K562 (cell line): Measurements from ENCODE around the gene CCDC15. TPM values are rescaled to one million over a fixed set of nuclear protein-coding genes. Genes with fewer than 3 reads are reported as not detected.
A peak's percentile ranks its signal among the peaks of the same experiment; 100 is the strongest.

Experiments used
- ATF1 ChIP-seq, 2 experiments: fragments of 450-650 bp in 1 of 2; IDR thresholded peaks; 2 replicates each; pipeline ENCODE4 v1.6.1; 2016; ENCODE audit warnings: missing compliant biosample characterization in 1 of 2, missing genetic modification characterization in 1 of 2
- BHLHE40 ChIP-seq: IDR thresholded peaks from 2 replicates; pipeline ENCODE4 v1.6.1; 2011; ENCODE audit warnings: low read length, improper control_type of control experiment
- CBX2 ChIP-seq: fragments of 200-600 bp; sonication (generic); IDR thresholded peaks from one replicate; pipeline ENCODE4 v1.6.1; 2012; ENCODE audit warnings: mild to moderate bottlenecking, low read length, inconsistent platforms; ENCODE audit not compliant: insufficient read depth, poor library complexity, severe bottlenecking
- CEBPG ChIP-seq, 3 experiments: fragments of 200-800 bp in 1 of 3; sonication (Bioruptor generic) in 1 of 3; sonication (generic) in 1 of 3; formaldehyde crosslinking in 1 of 3; IDR thresholded peaks in 2 of 3; conservative IDR thresholded peaks in 1 of 3; 2 replicates each; pipeline versions ENCODE4 v1.6.1 to v1.8.0; 2016 to 2022; ENCODE audit warnings: missing compliant biosample characterization in 2 of 3, missing genetic modification characterization in 2 of 3, mild to moderate bottlenecking in 1 of 3, missing genetic modification reagents in 1 of 3
- GATAD2B ChIP-seq: fragments of 450-650 bp; IDR thresholded peaks from 2 replicates; pipeline ENCODE4 v1.6.1; 2017; ENCODE audit warnings: mild to moderate bottlenecking, borderline replicate concordance
- HDAC1 ChIP-seq, 2 experiments: fragments of 450-650 bp; IDR thresholded peaks; 2 replicates each; pipeline ENCODE4 v1.6.1; 2016 to 2017; ENCODE audit warnings: inconsistent platforms in 1 of 2, mild to moderate bottlenecking in 1 of 2, moderate library complexity in 1 of 2
- KAT8 ChIP-seq: fragments of 450-650 bp; IDR thresholded peaks from 2 replicates; pipeline ENCODE4 v1.6.1; 2016; ENCODE audit warnings: low read depth, mild to moderate bottlenecking
- KDM5B ChIP-seq: fragments of 200-600 bp; sonication (generic); IDR thresholded peaks from 2 replicates; pipeline ENCODE4 v1.6.1; 2012; ENCODE audit warnings: low read depth, mild to moderate bottlenecking, moderate library complexity, low read length, control low read depth, inconsistent platforms; ENCODE audit not compliant: insufficient replicate concordance
- LCOR ChIP-seq: sonication (generic); formaldehyde crosslinking; IDR thresholded peaks from 2 replicates; pipeline ENCODE4 v1.8.0; 2022; ENCODE audit warnings: mild to moderate bottlenecking, missing genetic modification reagents
- MNT ChIP-seq, 2 experiments: fragments of 450-650 bp; conservative IDR thresholded peaks; 2 replicates each; pipeline ENCODE4 v1.6.1; 2017; ENCODE audit warnings: mild to moderate bottlenecking in 2 of 2, moderate library complexity in 2 of 2
- MTA3 ChIP-seq: fragments of 450-650 bp; formaldehyde crosslinking; IDR thresholded peaks from 2 replicates; pipeline ENCODE4 v1.6.1; 2017; ENCODE audit warnings: mild to moderate bottlenecking, borderline replicate concordance
- POLR2A ChIP-seq: fragments of 450-650 bp; conservative IDR thresholded peaks from 2 replicates; pipeline ENCODE4 v1.6.1; 2016
- RBM22 ChIP-seq: fragments of 200-400 bp; formaldehyde crosslinking; IDR thresholded peaks from 2 replicates; pipeline ENCODE4 v1.6.1; 2018; ENCODE audit warnings: low read length, low read depth; ENCODE audit not compliant: poor library complexity, severe bottlenecking
- SMAD1 ChIP-seq: fragments of 150-350 bp; IDR thresholded peaks from 2 replicates; pipeline ENCODE4 v1.6.1; 2014; ENCODE audit warnings: low read length, low read depth; ENCODE audit not compliant: partially characterized antibody
- TRIM24 ChIP-seq, 2 experiments: fragments of 450-650 bp; IDR thresholded peaks; 2 replicates each; pipeline ENCODE4 v1.6.1; 2016
- ZNF134 ChIP-seq: fragments of 250-450 bp; sonication (Bioruptor Pico); conservative IDR thresholded peaks from 2 replicates; pipeline ENCODE4 v1.4.0; 2020
- ZNF311 ChIP-seq: fragments of 250-450 bp; sonication (Bioruptor Pico); IDR thresholded peaks from 2 replicates; pipeline ENCODE4 v1.4.0; 2020; ENCODE audit warnings: mild to moderate bottlenecking, moderate library complexity
- ZNF431 ChIP-seq: sonication (generic); formaldehyde crosslinking; IDR thresholded peaks from 2 replicates; pipeline ENCODE4 v1.8.0; 2022; ENCODE audit warnings: mild to moderate bottlenecking, missing genetic modification reagents
- polyA plus RNA-seq, 8 experiments: library from polyadenylated mRNA; depleted of rRNA in 4 of 8; stranded (reverse) in 5 of 8; unstranded in 3 of 8; fragments of >200 nt; fragmentation: Nextera tagmentation in 2 of 8; fragmentation: Illumina TruSeq in 1 of 8; extraction: Ambion mirVana in 2 of 8; extraction: Trizol in 1 of 8; gene quantifications; 2 replicates each; pipeline versions ENCODE4 v1.2.1 to v1.2.3, GENCODE V29; 2011 to 2014; ENCODE audit warnings: inconsistent platforms in 1 of 8, missing spikeins in 1 of 8
- total RNA-seq, 7 experiments: library from RNA; depleted of rRNA in 6 of 7; stranded (reverse); fragments of >200 nt in 6 of 7; fragmentation: Illumina TruSeq in 2 of 7; extraction: Trizol in 2 of 7; gene quantifications; 2 replicates each; pipeline versions ENCODE4 v1.2.1 to v1.2.3, GENCODE V29; 2011 to 2021; ENCODE audit warnings: low replicate concordance in 1 of 7
- TF ChIP-seq, protein P1 (sequence below): sonication (generic); formaldehyde crosslinking; IDR thresholded peaks from 2 replicates; pipeline ENCODE4 v1.4.0; 2020; ENCODE audit warnings: mild to moderate bottlenecking, missing genetic modification reagents
- TF ChIP-seq, protein P2 (sequence below), 2 experiments: fragments of 150-350 bp in 1 of 2; IDR thresholded peaks; 2 replicates each; pipeline ENCODE4 v1.6.1; 2012 to 2016; ENCODE audit warnings: low read depth in 2 of 2, low read length in 2 of 2, mild to moderate bottlenecking in 1 of 2, moderate library complexity in 1 of 2

Gene CCDC15
- total and polyA plus RNA-seq, 9 of the 15 experiments (the other 6 are each of a cell fraction or from before 2014, with no cell fraction given): 1.9 to 9.2 (median 3.9) TPM

DNA sequence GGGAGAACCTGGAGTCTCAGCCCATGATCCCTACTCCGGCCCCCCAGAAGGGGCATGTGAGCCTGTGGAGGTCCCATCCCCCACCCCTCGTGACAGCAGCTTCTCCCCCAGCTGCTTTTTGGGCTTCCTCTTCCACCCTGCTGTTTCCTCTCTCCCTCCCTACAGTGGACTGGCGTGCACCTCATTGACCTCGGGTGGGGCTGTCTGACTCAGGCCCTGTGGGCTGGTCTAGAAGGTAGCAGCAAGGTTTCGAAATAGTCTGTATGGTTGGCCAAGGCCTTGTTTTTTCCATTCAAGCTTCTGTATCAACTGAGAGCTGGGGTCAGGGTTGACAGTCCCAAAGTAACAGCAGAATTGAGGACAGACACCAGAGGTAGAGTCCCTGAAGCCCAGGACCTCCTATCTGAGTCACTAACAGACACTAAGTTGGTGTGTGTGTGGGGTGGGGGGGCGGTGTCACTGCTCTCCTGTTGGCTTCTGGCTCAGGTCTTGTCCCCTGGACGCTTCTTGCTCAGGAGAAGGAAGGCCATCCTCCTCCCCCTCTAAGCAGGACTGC, 116.8 kb downstream of the CCDC15 start (continued):
- TF ChIP-seq, protein P1, sequence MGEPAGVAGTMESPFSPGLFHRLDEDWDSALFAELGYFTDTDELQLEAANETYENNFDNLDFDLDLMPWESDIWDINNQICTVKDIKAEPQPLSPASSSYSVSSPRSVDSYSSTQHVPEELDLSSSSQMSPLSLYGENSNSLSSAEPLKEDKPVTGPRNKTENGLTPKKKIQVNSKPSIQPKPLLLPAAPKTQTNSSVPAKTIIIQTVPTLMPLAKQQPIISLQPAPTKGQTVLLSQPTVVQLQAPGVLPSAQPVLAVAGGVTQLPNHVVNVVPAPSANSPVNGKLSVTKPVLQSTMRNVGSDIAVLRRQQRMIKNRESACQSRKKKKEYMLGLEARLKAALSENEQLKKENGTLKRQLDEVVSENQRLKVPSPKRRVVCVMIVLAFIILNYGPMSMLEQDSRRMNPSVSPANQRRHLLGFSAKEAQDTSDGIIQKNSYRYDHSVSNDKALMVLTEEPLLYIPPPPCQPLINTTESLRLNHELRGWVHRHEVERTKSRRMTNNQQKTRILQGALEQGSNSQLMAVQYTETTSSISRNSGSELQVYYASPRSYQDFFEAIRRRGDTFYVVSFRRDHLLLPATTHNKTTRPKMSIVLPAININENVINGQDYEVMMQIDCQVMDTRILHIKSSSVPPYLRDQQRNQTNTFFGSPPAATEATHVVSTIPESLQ: no peak
- TF ChIP-seq SMAD1 (no peak), HDAC1 (IDR thresholded peaks at IDR 0.05) (no peak), ATF1 (CRISPR knock-in tag; IDR thresholded peaks at IDR 0.05) (no peak), ATF1 (tag; IDR thresholded peaks at IDR 0.05) (peak; percentile 46; the same call in 1 of the 2 replicates), MNT (conservative IDR thresholded peaks at IDR 0.05) (peak; percentile 60 to 65), ZNF311 (CRISPR knock-in tag) (peak; percentile 15; the same call in 1 of the 2 replicates), ZNF431 (no peak), KAT8 (no peak), BHLHE40 (peak; percentile 78), ZNF134 (peak; percentile 55; the same call in 1 of the 2 replicates), TRIM24 (IDR thresholded peaks at IDR 0.05) (peak; percentile 37 to 70), CEBPG (CRISPR knock-in tag; IDR thresholded peaks at IDR 0.05) (peak; percentile 80), CEBPG (tag; conservative IDR thresholded peaks at IDR 0.05 in 1 of 2, IDR thresholded peaks at IDR 0.05 in 1 of 2) (peak; percentile 79 to 87), POLR2A (peak; percentile 53), MTA3 (peak; percentile 57; the same call in 1 of the 2 replicates), LCOR (CRISPR knock-in tag) (0 out of 2 replicates have a peak, but pooled peaks have one; percentile 53), CBX2 (no peak), RBM22 (no peak), KDM5B (no peak), GATAD2B (peak; percentile 79)
- TF ChIP-seq, protein P2, sequence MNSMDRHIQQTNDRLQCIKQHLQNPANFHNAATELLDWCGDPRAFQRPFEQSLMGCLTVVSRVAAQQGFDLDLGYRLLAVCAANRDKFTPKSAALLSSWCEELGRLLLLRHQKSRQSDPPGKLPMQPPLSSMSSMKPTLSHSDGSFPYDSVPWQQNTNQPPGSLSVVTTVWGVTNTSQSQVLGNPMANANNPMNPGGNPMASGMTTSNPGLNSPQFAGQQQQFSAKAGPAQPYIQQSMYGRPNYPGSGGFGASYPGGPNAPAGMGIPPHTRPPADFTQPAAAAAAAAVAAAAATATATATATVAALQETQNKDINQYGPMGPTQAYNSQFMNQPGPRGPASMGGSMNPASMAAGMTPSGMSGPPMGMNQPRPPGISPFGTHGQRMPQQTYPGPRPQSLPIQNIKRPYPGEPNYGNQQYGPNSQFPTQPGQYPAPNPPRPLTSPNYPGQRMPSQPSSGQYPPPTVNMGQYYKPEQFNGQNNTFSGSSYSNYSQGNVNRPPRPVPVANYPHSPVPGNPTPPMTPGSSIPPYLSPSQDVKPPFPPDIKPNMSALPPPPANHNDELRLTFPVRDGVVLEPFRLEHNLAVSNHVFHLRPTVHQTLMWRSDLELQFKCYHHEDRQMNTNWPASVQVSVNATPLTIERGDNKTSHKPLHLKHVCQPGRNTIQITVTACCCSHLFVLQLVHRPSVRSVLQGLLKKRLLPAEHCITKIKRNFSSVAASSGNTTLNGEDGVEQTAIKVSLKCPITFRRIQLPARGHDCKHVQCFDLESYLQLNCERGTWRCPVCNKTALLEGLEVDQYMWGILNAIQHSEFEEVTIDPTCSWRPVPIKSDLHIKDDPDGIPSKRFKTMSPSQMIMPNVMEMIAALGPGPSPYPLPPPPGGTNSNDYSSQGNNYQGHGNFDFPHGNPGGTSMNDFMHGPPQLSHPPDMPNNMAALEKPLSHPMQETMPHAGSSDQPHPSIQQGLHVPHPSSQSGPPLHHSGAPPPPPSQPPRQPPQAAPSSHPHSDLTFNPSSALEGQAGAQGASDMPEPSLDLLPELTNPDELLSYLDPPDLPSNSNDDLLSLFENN (IDR thresholded peaks at IDR 0.05; ENCODE audit: low read depth in 2 of 2, low read length in 2 of 2): no peak
